A673 (cell line): ENCODE measurements around the gene SSBP4. TPM values are rescaled to one million over a fixed set of nuclear protein-coding genes. Genes with fewer than 3 reads are reported as not detected.
A peak's percentile ranks its signal among the peaks of the same experiment; 100 is the strongest.
"Not testable (repeated sequence)": the region's sequence is repeated elsewhere in the genome, so short reads cannot be mapped to it uniquely, and the experiment has no call there.

Experiments
- BruUV-seq: library from RNA; stranded (reverse); fragments of 400-500 nt; replicated peaks from 2 replicates; lab custom pipeline; 2021; lab: Mats Ljungman, UMichigan
- CTCF ChIA-PET: fragments of 300-600 bp; sonication (Branson Sonifier 250); formaldehyde crosslinking; loops from one replicate; lab custom pipeline; 2022; ENCODE audit warnings: antibody characterized with exemption; lab: Charles Lee
- POLR2A ChIA-PET: fragments of 300-600 bp; sonication (Branson Sonifier 250); formaldehyde crosslinking; loops from one replicate; lab custom pipeline; 2022; ENCODE audit warnings: antibody characterized with exemption; ENCODE audit not compliant: low non-redundant PET; lab: Charles Lee
- DNase-seq: peaks from one replicate; pipeline ENCODE4 v3.0.0-alpha.2; 2015; ENCODE audit warnings: low spot score
- H3K27ac ChIP-seq: fragments of 200-600 bp; sonication (generic); 2 replicates; pipeline ENCODE4 v1.5.1; 2016; ENCODE audit warnings: mixed run types, low read depth, mild to moderate bottlenecking, mixed read lengths, antibody characterized with exemption, low read length; ENCODE audit not compliant: poor library complexity, severe bottlenecking
- H3K27me3 ChIP-seq: fragments of 200-600 bp; sonication (generic); replicated peaks from 2 replicates; pipeline ENCODE4 v1.6.1; 2017; ENCODE audit warnings: mixed run types, low read depth, mild to moderate bottlenecking, mixed read lengths, antibody characterized with exemption, low read length; ENCODE audit not compliant: insufficient read depth, poor library complexity
- H3K36me3 ChIP-seq: fragments of 200-600 bp; sonication (generic); 2 replicates; pipeline ENCODE4 v1.6.1; 2016; ENCODE audit warnings: mixed run types, mild to moderate bottlenecking, mixed read lengths, antibody characterized with exemption, low read length; ENCODE audit not compliant: insufficient read depth, poor library complexity, severe bottlenecking
- H3K4me1 ChIP-seq: fragments of 200-600 bp; sonication (generic); 2 replicates; pipeline ENCODE4 v1.6.1; 2017; ENCODE audit warnings: mixed run types, mild to moderate bottlenecking, mixed read lengths, antibody characterized with exemption, low read length; ENCODE audit not compliant: insufficient read depth, poor library complexity, severe bottlenecking
- H3K4me3 ChIP-seq: fragments of 200-600 bp; sonication (generic); 2 replicates; pipeline ENCODE4 v1.5.1; 2016; ENCODE audit warnings: low read depth, mixed run types, mild to moderate bottlenecking, mixed read lengths, low read length; ENCODE audit not compliant: poor library complexity, severe bottlenecking
- H3K9me3 ChIP-seq: fragments of 200-600 bp; sonication (generic); 2 replicates; pipeline ENCODE4 v1.6.1; 2016; ENCODE audit warnings: mixed run types, low read depth, mild to moderate bottlenecking, mixed read lengths, antibody characterized with exemption, low read length; ENCODE audit not compliant: poor library complexity, severe bottlenecking
- EZH2 ChIP-seq: fragments of 200-600 bp; sonication (generic); IDR thresholded peaks from 2 replicates; pipeline ENCODE4 v1.6.1; 2017; ENCODE audit warnings: borderline replicate concordance, low read depth, mild to moderate bottlenecking, mixed read lengths, antibody characterized with exemption, low read length; ENCODE audit not compliant: poor library complexity, severe bottlenecking
- intact Hi-C: fragments of 100-400 bp; cut with micrococcal nuclease; formaldehyde crosslinking; loops from one replicate; pipeline ENCODE4 v1.10.0; 2022; ENCODE audit not compliant: unreplicated experiment
- total RNA-seq: library from RNA; stranded (reverse); gene quantifications from 2 replicates; pipeline ENCODE4 v1.2.3, GENCODE V29; 2021
- TF ChIP-seq, protein P1 (sequence below): fragments of 300-800, 200-600 bp; sonication (generic); conservative IDR thresholded peaks from 2 replicates; pipeline ENCODE4 v1.5.1; 2017; ENCODE audit warnings: low read depth, mild to moderate bottlenecking, antibody characterized with exemption, low read length, moderate library complexity, mixed read lengths

SSBP4 gene
- total RNA-seq, 1 experiment from 2014 or later: 248 TPM

DNA sequence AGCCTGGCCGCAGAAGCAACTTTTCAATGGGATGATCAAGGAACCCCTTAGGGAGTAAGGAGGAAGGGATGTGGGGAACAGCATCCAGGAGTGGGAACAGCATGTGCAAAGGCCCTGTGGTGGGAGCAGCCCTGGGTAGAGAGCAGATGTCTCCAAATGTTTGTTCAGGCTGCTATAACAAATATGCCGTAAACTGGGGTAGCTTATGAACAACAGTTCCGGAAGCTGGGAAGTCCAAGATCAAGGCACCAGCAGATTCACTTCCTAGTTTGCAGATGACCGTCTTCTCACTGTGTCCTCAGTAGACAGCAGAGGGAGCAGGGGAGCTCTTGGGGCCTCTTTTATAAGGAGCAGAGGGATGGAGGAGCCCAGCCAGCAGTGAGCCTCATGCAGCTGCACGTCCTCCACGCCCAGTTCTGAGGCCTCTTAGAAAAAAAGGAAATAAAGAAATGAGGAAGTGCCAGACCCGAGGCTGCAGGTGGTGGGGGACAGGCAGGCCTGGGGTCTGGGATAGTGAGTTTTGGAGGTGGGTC, 17.6 kb upstream of the SSBP4 start:
- ChIA-PET POLR2A (interaction anchor here (0.6 kb wide), 1 partner anchor 66 kb away, joined by 5 read pairs; no protein-coding TSS in a partner anchor), CTCF (interaction anchor here (1.1 kb wide), 1 partner anchor 9 kb away, joined by 4 read pairs; no protein-coding TSS in a partner anchor)
- Histone ChIP-seq H3K27me3 (no peaks in the 10 kb centered on the region), H3K27ac (no peak overlapping the region), H3K36me3 (no peaks in the 10 kb centered on the region), H3K4me3 (no peak overlapping the region), H3K4me1 (no peaks in the 10 kb centered on the region), H3K9me3 (no peaks in the 10 kb centered on the region)
- DNase-seq: peak; percentile 64
- intact Hi-C loops: no loop called here
- TF ChIP-seq EZH2: no peak
- TF ChIP-seq, protein P1, sequence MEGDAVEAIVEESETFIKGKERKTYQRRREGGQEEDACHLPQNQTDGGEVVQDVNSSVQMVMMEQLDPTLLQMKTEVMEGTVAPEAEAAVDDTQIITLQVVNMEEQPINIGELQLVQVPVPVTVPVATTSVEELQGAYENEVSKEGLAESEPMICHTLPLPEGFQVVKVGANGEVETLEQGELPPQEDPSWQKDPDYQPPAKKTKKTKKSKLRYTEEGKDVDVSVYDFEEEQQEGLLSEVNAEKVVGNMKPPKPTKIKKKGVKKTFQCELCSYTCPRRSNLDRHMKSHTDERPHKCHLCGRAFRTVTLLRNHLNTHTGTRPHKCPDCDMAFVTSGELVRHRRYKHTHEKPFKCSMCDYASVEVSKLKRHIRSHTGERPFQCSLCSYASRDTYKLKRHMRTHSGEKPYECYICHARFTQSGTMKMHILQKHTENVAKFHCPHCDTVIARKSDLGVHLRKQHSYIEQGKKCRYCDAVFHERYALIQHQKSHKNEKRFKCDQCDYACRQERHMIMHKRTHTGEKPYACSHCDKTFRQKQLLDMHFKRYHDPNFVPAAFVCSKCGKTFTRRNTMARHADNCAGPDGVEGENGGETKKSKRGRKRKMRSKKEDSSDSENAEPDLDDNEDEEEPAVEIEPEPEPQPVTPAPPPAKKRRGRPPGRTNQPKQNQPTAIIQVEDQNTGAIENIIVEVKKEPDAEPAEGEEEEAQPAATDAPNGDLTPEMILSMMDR: 0 out of 2 replicates have a peak, but pooled peaks have one; percentile 35
- BruUV-seq: no TSS peak

DNA sequence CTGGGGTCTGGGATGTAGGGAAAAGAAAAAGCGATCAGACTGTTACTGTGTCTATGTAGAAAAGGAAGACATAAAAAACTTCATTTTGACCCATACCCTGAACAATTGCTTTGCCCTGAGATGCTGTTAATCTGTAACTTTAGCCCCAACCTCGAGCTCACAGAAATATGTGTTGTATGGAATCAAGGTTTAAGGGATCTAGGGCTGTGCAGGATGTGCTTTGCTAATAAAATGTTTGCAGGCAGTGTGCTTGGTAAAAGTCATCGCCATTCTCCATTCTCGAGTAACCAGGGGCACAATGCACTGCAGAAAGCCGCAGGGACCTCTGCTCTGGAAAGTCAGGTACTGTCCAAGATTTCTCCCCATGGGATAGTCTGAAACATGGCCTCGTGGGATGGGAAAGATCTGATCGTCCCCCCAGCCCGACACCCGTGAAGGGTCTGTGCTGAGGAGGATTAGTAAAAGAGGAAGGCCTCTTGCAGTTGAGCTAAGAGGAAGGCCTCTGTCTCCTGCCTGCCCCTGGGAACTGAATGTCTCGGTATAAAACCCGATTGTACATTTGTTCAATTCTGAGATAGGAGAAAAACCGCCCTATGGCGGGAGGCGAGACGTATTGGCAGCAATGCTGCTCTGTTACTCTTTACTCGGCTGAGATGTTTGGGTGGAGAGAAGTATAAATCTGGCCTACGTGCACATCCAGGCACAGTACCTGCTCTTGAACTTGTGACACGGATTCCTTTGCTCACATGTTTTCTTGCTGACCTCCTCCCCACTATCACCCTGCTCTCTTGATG, 16.5 kb upstream of the SSBP4 start:
- BruUV-seq, H3K36me3 ChIP-seq, H3K27ac ChIP-seq, H3K4me3 ChIP-seq, DNase-seq, H3K27me3 ChIP-seq, intact Hi-C loops, CTCF ChIA-PET, H3K4me1 ChIP-seq, H3K9me3 ChIP-seq, POLR2A ChIA-PET: not testable (repeated sequence)

DNA sequence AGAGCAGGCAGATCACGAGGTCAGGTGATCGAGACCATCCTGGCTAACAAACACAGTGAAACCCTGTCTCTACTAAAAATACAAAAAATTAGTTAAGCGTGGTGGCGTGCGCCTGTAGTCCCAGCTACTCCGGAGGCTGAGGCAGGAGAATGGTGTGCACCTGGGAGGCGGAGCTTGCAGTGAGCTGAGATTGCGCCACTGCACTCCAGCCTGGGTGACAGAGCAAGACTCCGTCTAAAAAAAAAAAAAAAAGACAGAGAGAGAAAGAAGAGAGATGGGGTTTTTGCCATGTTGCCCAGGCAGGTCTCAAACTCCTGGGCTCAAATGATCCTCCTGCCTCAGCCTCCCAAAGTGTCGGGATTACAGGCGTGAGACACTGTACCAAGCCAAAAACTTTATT, 13.4 kb upstream of the SSBP4 start:
- DNase-seq, H3K27me3 ChIP-seq, H3K36me3 ChIP-seq, POLR2A ChIA-PET, H3K4me1 ChIP-seq, intact Hi-C loops, CTCF ChIA-PET, H3K27ac ChIP-seq, BruUV-seq, H3K4me3 ChIP-seq, H3K9me3 ChIP-seq: not testable (repeated sequence)

DNA sequence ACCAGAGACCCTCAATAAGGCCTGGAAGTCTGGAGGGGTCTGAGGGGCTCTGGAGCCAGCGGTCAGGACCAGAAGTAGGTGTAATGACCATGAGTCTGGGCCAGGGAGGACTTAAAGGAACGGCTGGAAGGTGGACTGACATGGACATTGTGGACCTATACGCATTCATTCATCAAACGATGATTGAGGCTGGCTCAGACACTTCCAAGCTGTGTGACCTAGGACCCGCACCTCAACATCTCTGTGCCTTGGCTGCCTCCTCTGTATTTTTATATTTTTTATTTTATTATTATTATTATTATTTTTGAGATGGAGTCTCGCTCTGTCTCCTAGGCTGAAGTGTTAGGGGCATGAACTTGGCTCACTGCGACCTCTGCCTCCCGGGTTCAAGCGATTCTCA, 12.4 kb upstream of the SSBP4 start:
- TF ChIP-seq EZH2: no peak
- TF ChIP-seq, protein P1: no peak
- Histone ChIP-seq H3K4me1 (no peaks in the 10 kb centered on the region), H3K36me3 (no peaks in the 10 kb centered on the region), H3K27ac (no peak overlapping the region), H3K9me3 (no peaks in the 10 kb centered on the region), H3K27me3 (no peaks in the 10 kb centered on the region), H3K4me3 (no peak overlapping the region)
- intact Hi-C loops: no loop called here
- BruUV-seq: no TSS peak
- CTCF ChIA-PET: interaction anchor here (1.3 kb wide), 1 partner anchor 129 kb away, joined by 4 read pairs; no protein-coding TSS in a partner anchor
- POLR2A ChIA-PET: no interaction called here
- no peak for DNase-seq
